ENCODE results near the gene SLN.

- TF ChIP-seq, protein P1, sequence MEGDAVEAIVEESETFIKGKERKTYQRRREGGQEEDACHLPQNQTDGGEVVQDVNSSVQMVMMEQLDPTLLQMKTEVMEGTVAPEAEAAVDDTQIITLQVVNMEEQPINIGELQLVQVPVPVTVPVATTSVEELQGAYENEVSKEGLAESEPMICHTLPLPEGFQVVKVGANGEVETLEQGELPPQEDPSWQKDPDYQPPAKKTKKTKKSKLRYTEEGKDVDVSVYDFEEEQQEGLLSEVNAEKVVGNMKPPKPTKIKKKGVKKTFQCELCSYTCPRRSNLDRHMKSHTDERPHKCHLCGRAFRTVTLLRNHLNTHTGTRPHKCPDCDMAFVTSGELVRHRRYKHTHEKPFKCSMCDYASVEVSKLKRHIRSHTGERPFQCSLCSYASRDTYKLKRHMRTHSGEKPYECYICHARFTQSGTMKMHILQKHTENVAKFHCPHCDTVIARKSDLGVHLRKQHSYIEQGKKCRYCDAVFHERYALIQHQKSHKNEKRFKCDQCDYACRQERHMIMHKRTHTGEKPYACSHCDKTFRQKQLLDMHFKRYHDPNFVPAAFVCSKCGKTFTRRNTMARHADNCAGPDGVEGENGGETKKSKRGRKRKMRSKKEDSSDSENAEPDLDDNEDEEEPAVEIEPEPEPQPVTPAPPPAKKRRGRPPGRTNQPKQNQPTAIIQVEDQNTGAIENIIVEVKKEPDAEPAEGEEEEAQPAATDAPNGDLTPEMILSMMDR (IDR thresholded peaks at IDR 0.05): no peak
- TF ChIP-seq POLR2A (IDR thresholded peaks at IDR 0.05): no peak
Observed at GRCh38 chr11:107722662-107723061, 10.8 kb upstream of the SLN start.
